Bronchus fibroblast of lung (primary cell): ENCODE measurements around the gene NOCT. TPM values are rescaled to one million over a fixed set of nuclear protein-coding genes. Genes with fewer than 3 reads are reported as not detected.

ENCODE experiments used
- total RNA-seq: library from RNA; depleted of rRNA; stranded (reverse); fragments of >200 nt; gene quantifications from 2 replicates; pipeline ENCODE4 v1.2.3, GENCODE V29; 2015

Gene NOCT
- total RNA-seq, result 15.2 and 15.5 TPM in 2 replicates

DNA sequence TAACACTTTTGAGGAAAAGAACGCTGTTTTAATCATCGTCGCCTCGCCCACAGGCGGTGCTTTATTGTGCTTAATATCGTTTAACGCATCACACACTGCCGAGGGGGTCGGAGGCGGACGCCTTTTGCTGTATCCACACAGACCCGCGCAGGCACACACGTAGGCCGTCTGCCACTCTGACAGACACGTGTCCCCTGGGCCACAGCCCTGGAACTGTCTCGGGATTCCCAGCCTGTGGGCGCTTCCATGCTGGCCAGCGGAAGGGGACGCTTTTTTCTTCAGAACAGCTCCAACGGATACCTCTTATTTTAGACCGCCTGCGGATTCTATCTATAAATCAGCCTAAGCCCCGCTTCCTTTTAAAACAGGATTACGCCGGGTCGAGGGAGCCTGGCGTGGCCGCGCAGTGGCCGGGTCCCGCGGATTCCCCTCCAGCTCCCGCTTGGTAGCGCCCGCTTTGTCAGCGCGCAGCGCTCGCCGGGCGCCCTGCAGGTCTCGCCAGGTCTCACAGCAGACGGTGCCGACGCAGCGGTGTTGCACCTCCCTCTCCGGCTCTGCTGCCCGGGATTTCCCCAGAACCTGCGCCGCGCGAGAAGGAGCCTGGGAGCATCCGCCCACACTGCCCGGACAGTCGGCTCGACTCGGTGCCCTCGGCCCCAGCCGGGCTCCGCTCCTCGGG lies at the start of gene NOCT:
NOCT (plus strand) TSS at position 513 of the 679 bp plus-strand sequence. CDS start 201 bp downstream, outside the sequence.

Other genes with a start within 250 kb of the NOCT start
- 14.5 and 15.6 TPM in 2 replicates for gene ELF2, start 161.4 kb downstream of the NOCT start, total RNA-seq